Stimulated activated CD4-positive, alpha-beta T cell treated with anti-CD3 and anti-CD28 coated beads, TNF-alpha, amount 100 ng/mL, for 1 hour (primary cell): ENCODE measurements around the gene ACADSB.

Source experiments
- DNase-seq, 3 donors: peaks; one replicate each; pipeline ENCODE4 v3.0.0-alpha.2; 2020; ENCODE audit warnings: low read depth in 3 of 3, low spot score in 1 of 3

Gene ACADSB

GRCh38 chr10:123001370-123001769, 7.4 kb upstream of the ACADSB start:
- DNase-seq = no peak

GRCh38 chr10:123004298-123004697, 4.5 kb upstream of the ACADSB start:
- no peak for DNase-seq

GRCh38 chr10:123007558-123008354, 1.1 kb upstream of the ACADSB start:
- peak in 1 of 3 donors; percentile 3 for DNase-seq

- no peak for DNase-seq
Measured at GRCh38 chr10:123009105-123009820, 457 bp downstream of the ACADSB start.

- no peak for DNase-seq
Measured at GRCh38 chr10:123011987-123012386, 3.2 kb downstream of the ACADSB start.

GRCh38 chr10:123013456-123014419, 4.9 kb downstream of the ACADSB start:
- no peak for DNase-seq

- DNase-seq = no peak
Measured at GRCh38 chr10:123014772-123015171, 6.0 kb downstream of the ACADSB start.

- DNase-seq = no peak
Measured at GRCh38 chr10:123016228-123016627, 7.4 kb downstream of the ACADSB start.

GRCh38 chr10:123017421-123018165, 8.8 kb downstream of the ACADSB start:
- DNase-seq = no peak

GRCh38 chr10:123018531-123018930, 9.7 kb downstream of the ACADSB start:
- DNase-seq = no peak

- no peak for DNase-seq
Measured at GRCh38 chr10:123019264-123019663, 10.5 kb downstream of the ACADSB start.

- no peak for DNase-seq
Measured at GRCh38 chr10:123019941-123020703, 11.3 kb downstream of the ACADSB start.

GRCh38 chr10:123021517-123021916, 12.7 kb downstream of the ACADSB start:
- DNase-seq = no peak

- no peak for DNase-seq
Measured at GRCh38 chr10:123024540-123024939, 15.7 kb downstream of the ACADSB start.

- no peak for DNase-seq
Measured at GRCh38 chr10:123026302-123026701, 17.5 kb downstream of the ACADSB start.

GRCh38 chr10:123027861-123028260, 19.1 kb downstream of the ACADSB start:
- no peak for DNase-seq

- DNase-seq = no peak
Measured at GRCh38 chr10:123031124-123031523, 22.3 kb downstream of the ACADSB start.

- no peak for DNase-seq
Measured at GRCh38 chr10:123034332-123034731, 25.5 kb downstream of the ACADSB start.

- DNase-seq = no peak
Measured at GRCh38 chr10:123035467-123036086, 26.8 kb downstream of the ACADSB start.
